Adrenal gland (tissue), 5 donors: Measurements from ENCODE around the gene PDZRN3.

ENCODE experiments used
- POLR2A ChIP-seq, 2 donors: fragments of 450-650 bp; IDR thresholded peaks; one replicate each; pipeline ENCODE4 v1.6.1; 2017; ENCODE audit warnings: antibody characterized with exemption in 2 of 2, mild to moderate bottlenecking in 2 of 2, moderate library complexity in 1 of 2
- TF ChIP-seq, protein P1 (sequence below), 6 experiments: fragments of 450-650 bp in 4 of 6; fragments of 200-600 bp in 2 of 6; sonication (generic) in 1 of 6; IDR thresholded peaks; 1 replicate in 5 of 6; 2 replicates in 1 of 6; pipeline versions ENCODE4 v1.5.1 to v1.8.0; 2016 to 2021; ENCODE audit warnings: antibody characterized with exemption in 6 of 6, mild to moderate bottlenecking in 2 of 6, moderate library complexity in 1 of 6
- donor health status: DM: no; HTN: no; CAD: no.

DNA sequence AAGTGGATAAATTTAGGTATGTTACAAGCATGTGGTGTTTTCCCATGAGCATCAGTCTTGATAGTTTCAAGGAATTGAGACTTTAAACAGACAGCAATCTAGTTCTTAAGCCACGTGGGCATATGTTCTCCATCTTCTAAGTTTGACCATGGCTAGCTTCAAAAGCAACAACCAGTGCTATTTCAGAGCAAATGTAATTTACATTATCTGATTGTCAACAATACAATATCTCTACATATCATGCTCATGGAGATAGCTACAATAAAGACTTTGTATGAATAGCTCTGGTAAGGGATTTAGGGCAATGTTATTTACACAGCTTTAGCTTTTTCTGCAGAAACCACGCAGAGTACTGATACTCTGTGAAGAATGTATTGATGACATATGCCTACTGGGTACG, 38.8 kb upstream of the PDZRN3 start:
- TF ChIP-seq, protein P1, sequence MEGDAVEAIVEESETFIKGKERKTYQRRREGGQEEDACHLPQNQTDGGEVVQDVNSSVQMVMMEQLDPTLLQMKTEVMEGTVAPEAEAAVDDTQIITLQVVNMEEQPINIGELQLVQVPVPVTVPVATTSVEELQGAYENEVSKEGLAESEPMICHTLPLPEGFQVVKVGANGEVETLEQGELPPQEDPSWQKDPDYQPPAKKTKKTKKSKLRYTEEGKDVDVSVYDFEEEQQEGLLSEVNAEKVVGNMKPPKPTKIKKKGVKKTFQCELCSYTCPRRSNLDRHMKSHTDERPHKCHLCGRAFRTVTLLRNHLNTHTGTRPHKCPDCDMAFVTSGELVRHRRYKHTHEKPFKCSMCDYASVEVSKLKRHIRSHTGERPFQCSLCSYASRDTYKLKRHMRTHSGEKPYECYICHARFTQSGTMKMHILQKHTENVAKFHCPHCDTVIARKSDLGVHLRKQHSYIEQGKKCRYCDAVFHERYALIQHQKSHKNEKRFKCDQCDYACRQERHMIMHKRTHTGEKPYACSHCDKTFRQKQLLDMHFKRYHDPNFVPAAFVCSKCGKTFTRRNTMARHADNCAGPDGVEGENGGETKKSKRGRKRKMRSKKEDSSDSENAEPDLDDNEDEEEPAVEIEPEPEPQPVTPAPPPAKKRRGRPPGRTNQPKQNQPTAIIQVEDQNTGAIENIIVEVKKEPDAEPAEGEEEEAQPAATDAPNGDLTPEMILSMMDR (IDR thresholded peaks at IDR 0.05), result no peak
- TF ChIP-seq POLR2A (IDR thresholded peaks at IDR 0.05), result no peak
